H1 (cell line): ENCODE data around the gene RFTN2. TPM values are rescaled to one million over a fixed set of nuclear protein-coding genes. Genes with fewer than 3 reads are reported as not detected.

Experiments
- CTCF ChIA-PET: fragments of 300-600 bp; sonication (Branson Sonifier 250); formaldehyde crosslinking; loops from one replicate; lab custom pipeline; 2021; ENCODE audit not compliant: partially characterized antibody; lab: Charles Lee
- POLR2A ChIA-PET: fragments of 300-600 bp; sonication (Branson Sonifier 250); formaldehyde crosslinking; loops from one replicate; lab custom pipeline; 2021; ENCODE audit warnings: inconsistent platforms; ENCODE audit not compliant: partially characterized antibody; lab: Charles Lee
- DNase-seq, 2 experiments: peaks; one replicate each; pipeline versions ENCODE4 v3.0.0 to v3.0.0-alpha.2; 2010 to 2022; ENCODE audit warnings: low spot score in 2 of 2, low read depth in 1 of 2, mixed read lengths in 1 of 2
- FAIRE-seq: peaks from 2 replicates; lab custom pipeline; 2011; peaks lifted over from hg19 to GRCh38; lab: Jason Lieb, UNC
- H2AFZ ChIP-seq: 2 replicates; pipeline ENCODE4 v1.8.1; 2012; ENCODE audit warnings: low read length, inconsistent platforms
- H2AK5ac ChIP-seq: 2 replicates; pipeline ENCODE4 v1.6.1; 2013; ENCODE audit warnings: low read depth, low read length
- H2BK120ac ChIP-seq: replicated peaks from 2 replicates; pipeline ENCODE3; 2013; ENCODE audit warnings: low read depth, low read length, inconsistent platforms
- H2BK12ac ChIP-seq: 2 replicates; pipeline ENCODE4 v1.6.1; 2013; ENCODE audit warnings: low read depth, low read length
- H2BK15ac ChIP-seq: 2 replicates; pipeline ENCODE4 v1.6.1; 2013; ENCODE audit warnings: low read length
- H2BK20ac ChIP-seq: 2 replicates; pipeline ENCODE4 v1.6.1; 2013; ENCODE audit warnings: low read length
- H2BK5ac ChIP-seq: 2 replicates; pipeline ENCODE4 v1.6.1; 2013; ENCODE audit warnings: low read depth, low read length
- H3K14ac ChIP-seq: 2 replicates; pipeline ENCODE4 v1.6.1; 2013; ENCODE audit warnings: inconsistent platforms; ENCODE audit not compliant: insufficient read length
- H3K18ac ChIP-seq: 2 replicates; pipeline ENCODE4 v1.6.1; 2013; ENCODE audit warnings: low read length; ENCODE audit errors: extremely low read depth
- H3K23ac ChIP-seq: 2 replicates; pipeline ENCODE4 v1.6.1; 2013; ENCODE audit warnings: inconsistent platforms; ENCODE audit not compliant: insufficient read length
- H3K23me2 ChIP-seq: 2 replicates; pipeline ENCODE4 v1.6.1; 2013; ENCODE audit warnings: low read depth, low read length
- H3K27ac ChIP-seq: 2 replicates; pipeline ENCODE4 v1.6.1; 2011; ENCODE audit warnings: low read depth, low read length, inconsistent platforms
- H3K27me3 ChIP-seq, 4 experiments: replicated peaks in 1 of 4; 1 replicate in 1 of 4; 2 replicates in 3 of 4; pipeline versions ENCODE4 v1.6.1 to v1.8.1; 2011 to 2013; ENCODE audit warnings: low read length in 3 of 4, mild to moderate bottlenecking in 3 of 4, inconsistent platforms in 2 of 4, mixed read lengths in 2 of 4, moderate library complexity in 1 of 4; ENCODE audit not compliant: control insufficient read depth in 3 of 4, insufficient read depth in 3 of 4; ENCODE audit errors: extremely low read depth in 1 of 4
- H3K36me3 ChIP-seq, 4 experiments: 2 replicates each; pipeline versions ENCODE4 v1.6.1 to v1.8.1; 2011 to 2013; ENCODE audit warnings: mild to moderate bottlenecking in 4 of 4, low read length in 3 of 4, moderate library complexity in 2 of 4, control low read depth in 1 of 4, inconsistent platforms in 1 of 4; ENCODE audit not compliant: insufficient read depth in 4 of 4, control insufficient read depth in 2 of 4
- H3K4ac ChIP-seq: replicated peaks from 2 replicates; pipeline ENCODE3; 2013; ENCODE audit warnings: low read length, low read depth, mixed read lengths, inconsistent platforms; ENCODE audit not compliant: insufficient read length
- H3K4me1 ChIP-seq, 4 experiments: replicated peaks in 1 of 4; 1 replicate in 1 of 4; 2 replicates in 3 of 4; pipeline versions ENCODE4 v1.6.1 to v1.8.1; 2011 to 2013; ENCODE audit warnings: low read length in 3 of 4, inconsistent platforms in 2 of 4, mixed read lengths in 1 of 4; ENCODE audit not compliant: insufficient read depth in 4 of 4, control insufficient read depth in 3 of 4
- H3K4me2 ChIP-seq, 2 experiments: 2 replicates each; pipeline versions ENCODE4 v1.6.1 to v1.8.1; 2011 to 2013; ENCODE audit warnings: low read depth in 2 of 2, low read length in 2 of 2, control low read depth in 1 of 2, inconsistent platforms in 1 of 2, mild to moderate bottlenecking in 1 of 2; ENCODE audit not compliant: insufficient read depth in 1 of 2
- H3K4me3 ChIP-seq, 4 experiments: fragments of 200-600, 300-600 bp in 1 of 4; sonication (generic), shearing (Covaris generic), sonication (Bioruptor Twin) in 1 of 4; 2 replicates each; pipeline versions ENCODE4 v1.5.1 to v1.8.1; 2011 to 2016; ENCODE audit warnings: low read length in 4 of 4, low read depth in 3 of 4, control low read depth in 2 of 4, inconsistent platforms in 2 of 4, mild to moderate bottlenecking in 2 of 4, mixed read lengths in 1 of 4, moderate library complexity in 1 of 4; ENCODE audit not compliant: insufficient read depth in 2 of 4; ENCODE audit errors: extremely low read depth in 1 of 4
- H3K56ac ChIP-seq: replicated peaks from 2 replicates; pipeline ENCODE3; 2013; ENCODE audit warnings: low read depth, mild to moderate bottlenecking, mixed read lengths, low read length, inconsistent platforms; ENCODE audit not compliant: insufficient read length
- H3K79me1 ChIP-seq: 2 replicates; pipeline ENCODE4 v1.6.1; 2013; ENCODE audit warnings: low read depth, low read length, control low read depth
- H3K79me2 ChIP-seq, 2 experiments: 2 replicates each; pipeline versions ENCODE4 v1.6.1 to v1.8.1; 2012 to 2013; ENCODE audit warnings: low read length in 2 of 2, mild to moderate bottlenecking in 2 of 2, inconsistent platforms in 1 of 2; ENCODE audit not compliant: insufficient read depth in 2 of 2, control insufficient read depth in 1 of 2
- H3K9ac ChIP-seq, 4 experiments: replicated peaks in 1 of 4; 1 replicate in 1 of 4; 2 replicates in 3 of 4; pipeline versions ENCODE4 v1.6.1 to v1.8.1; 2011 to 2013; ENCODE audit warnings: low read depth in 3 of 4, low read length in 3 of 4, control low read depth in 2 of 4, mild to moderate bottlenecking in 2 of 4, moderate library complexity in 2 of 4, inconsistent platforms in 1 of 4; ENCODE audit errors: extremely low read depth in 1 of 4
- H3K9me3 ChIP-seq, 2 experiments: 2 replicates each; pipeline versions ENCODE4 v1.6.1 to v1.8.1; 2012 to 2013; ENCODE audit warnings: mild to moderate bottlenecking in 2 of 2, moderate library complexity in 2 of 2, control low read depth in 1 of 2, inconsistent platforms in 1 of 2, low read depth in 1 of 2, low read length in 1 of 2, mixed read lengths in 1 of 2; ENCODE audit not compliant: insufficient read depth in 2 of 2
- H4K20me1 ChIP-seq, 2 experiments: replicated peaks in 1 of 2; 2 replicates each; pipeline versions ENCODE3 to v1.8.1; 2011 to 2013; ENCODE audit warnings: inconsistent platforms in 2 of 2, low read length in 2 of 2, mild to moderate bottlenecking in 1 of 2; ENCODE audit not compliant: insufficient read depth in 2 of 2, control insufficient read depth in 1 of 2
- H4K5ac ChIP-seq: 2 replicates; pipeline ENCODE4 v1.6.1; 2013; ENCODE audit warnings: low read length, low read depth, mixed read lengths, inconsistent platforms; ENCODE audit not compliant: insufficient read length
- H4K8ac ChIP-seq: 2 replicates; pipeline ENCODE4 v1.8.0; 2013; ENCODE audit warnings: mild to moderate bottlenecking, moderate library complexity, low read length, inconsistent platforms; ENCODE audit not compliant: insufficient read depth; ENCODE audit errors: extremely low read depth
- H4K91ac ChIP-seq: replicated peaks from 2 replicates; pipeline ENCODE3; 2013; ENCODE audit warnings: low read length, mixed read lengths, inconsistent platforms; ENCODE audit not compliant: insufficient read length
- BACH1 ChIP-seq: IDR thresholded peaks from 2 replicates; pipeline ENCODE4 v1.6.1; 2012; ENCODE audit warnings: low read length, improper control_type of control experiment
- CBX8 ChIP-seq: fragments of 300-800, 300-1000 bp; sonication (generic); IDR thresholded peaks from 2 replicates; pipeline ENCODE4 v1.7.1; 2016; ENCODE audit warnings: low read depth, low read length, borderline replicate concordance
- CEBPB ChIP-seq: IDR thresholded peaks from 2 replicates; pipeline ENCODE4 v1.6.1; 2012; ENCODE audit warnings: low read depth, low read length
- WGBS, 2 experiments: shearing (Covaris generic) in 1 of 2; methylation state at CpG; one replicate each; pipeline versions ENCODE4 v1.1.6 to v1.1.7; 2013 to 2015; ENCODE audit warnings: low lambda C conversion rate in 2 of 2, mixed read lengths in 2 of 2, inconsistent platforms in 1 of 2, low coverage in 1 of 2, missing lambda C conversion rate in 1 of 2; ENCODE audit not compliant: insufficient replicate concordance in 2 of 2, insufficient coverage in 1 of 2, insufficient read length in 1 of 2; ENCODE audit errors: extremely low coverage in 1 of 2, missing lambda C conversion rate in 1 of 2; 5-methylcytosine and 5-hydroxymethylcytosine counted together
- polyA plus RNA-seq, 7 experiments: library from polyadenylated mRNA; depleted of rRNA in 3 of 7; stranded (reverse) in 5 of 7; unstranded in 2 of 7; fragments of >200 nt in 5 of 7; fragments of 200-250 nt in 2 of 7; gene quantifications; 1 replicate in 5 of 7; 2 replicates in 1 of 7; 4 replicates in 1 of 7; pipeline versions ENCODE4 v1.2.1 to v1.2.3, GENCODE V29; 2011 to 2013; ENCODE audit warnings: missing spikeins in 2 of 7, mixed read lengths in 2 of 7
- total RNA-seq: library from RNA; stranded (reverse); fragmentation: NEBNext Ultra II Directional; extraction: Animal tissue kit (Norgen Biotek cat#: 25700); gene quantifications from 2 replicates; pipeline ENCODE4 v1.2.1, GENCODE V29; 2021

The RFTN2 gene
- total and polyA plus RNA-seq, 2 of the 8 experiments (the other 6 are each of a cell fraction or from before 2014, with no cell fraction given): 2.3 to 2.4 TPM

GRCh38 chr2:197717863-197718262, 42.5 kb upstream of the RFTN2 start:
- H3K18ac ChIP-seq: no peak overlapping the region
- no peak for DNase-seq
- no peak overlapping the region for H4K5ac ChIP-seq
- no peak overlapping the region for H3K14ac ChIP-seq
- no peaks in the 10 kb centered on the region for H3K9me3 ChIP-seq
- no peaks in the 10 kb centered on the region for H3K23me2 ChIP-seq
- 92% methylated on average over 2 of the region's 2 CpGs; no CpG with 5 or more reads in 1 of the 2 experiments for WGBS, 2 experiments
- no peak overlapping the region for H3K23ac ChIP-seq
- TF ChIP-seq CEBPB (peak; percentile 26; the same call in 1 of the 2 replicates), BACH1 (no peak), CBX8 (no peak)
- TF ChIP-seq, all 59 proteins: peak for 1
- H3K4ac ChIP-seq: no peak overlapping the region
- H3K56ac ChIP-seq: no peak overlapping the region
- H2BK12ac ChIP-seq: no peak overlapping the region
- H3K4me1 ChIP-seq: no peaks in the 10 kb centered on the region
- H2BK15ac ChIP-seq: no peak overlapping the region
- H4K20me1 ChIP-seq: no peaks in the 10 kb centered on the region
- H2AFZ ChIP-seq: no peak overlapping the region
- H3K79me1 ChIP-seq: no peaks in the 10 kb centered on the region
- no peak overlapping the region for H2BK20ac ChIP-seq
- no peak overlapping the region for H2BK5ac ChIP-seq
- H3K9ac ChIP-seq: no peak overlapping the region
- no peak overlapping the region for H3K27ac ChIP-seq
- H3K36me3 ChIP-seq: peaks cover 0 to 6% (median 0%) of the 10 kb centered on the region in 4 experiments; a peak in 2 of 8 replicates
- no peak for FAIRE-seq
- ChIA-PET CTCF (interaction anchor here (0.6 to 3.0 kb wide), 2 partner anchors 11 to 255 kb away, joined by 3 to 18 read pairs; no protein-coding TSS in a partner anchor), POLR2A (interaction anchor here (0.6 kb wide), 1 partner anchor 220 kb away, joined by 3 read pairs; no protein-coding TSS in a partner anchor)
- no peak overlapping the region for H3K4me3 ChIP-seq
- H3K79me2 ChIP-seq: peaks cover 0 to 4% of the 10 kb centered on the region in 2 experiments; a peak in 1 of 4 replicates
- no peak overlapping the region for H4K8ac ChIP-seq
- H3K27me3 ChIP-seq: peaks cover 0 to 1% (median 0%) of the 10 kb centered on the region in 4 experiments; a peak in 1 of 7 replicates
- no peak overlapping the region for H3K4me2 ChIP-seq
- no peak overlapping the region for H4K91ac ChIP-seq
- no peak overlapping the region for H2BK120ac ChIP-seq
- H2AK5ac ChIP-seq: no peak overlapping the region
